ENCODE measurements around the gene PCED1B.
"Not testable (repeated sequence)": the region's sequence is repeated elsewhere in the genome, so short reads cannot be mapped to it uniquely, and the experiment has no call there.

Gene PCED1B

GRCh38 chr12:47249082-47249481, 169.7 kb downstream of the PCED1B start:
- no peak for DNase-seq

DNA sequence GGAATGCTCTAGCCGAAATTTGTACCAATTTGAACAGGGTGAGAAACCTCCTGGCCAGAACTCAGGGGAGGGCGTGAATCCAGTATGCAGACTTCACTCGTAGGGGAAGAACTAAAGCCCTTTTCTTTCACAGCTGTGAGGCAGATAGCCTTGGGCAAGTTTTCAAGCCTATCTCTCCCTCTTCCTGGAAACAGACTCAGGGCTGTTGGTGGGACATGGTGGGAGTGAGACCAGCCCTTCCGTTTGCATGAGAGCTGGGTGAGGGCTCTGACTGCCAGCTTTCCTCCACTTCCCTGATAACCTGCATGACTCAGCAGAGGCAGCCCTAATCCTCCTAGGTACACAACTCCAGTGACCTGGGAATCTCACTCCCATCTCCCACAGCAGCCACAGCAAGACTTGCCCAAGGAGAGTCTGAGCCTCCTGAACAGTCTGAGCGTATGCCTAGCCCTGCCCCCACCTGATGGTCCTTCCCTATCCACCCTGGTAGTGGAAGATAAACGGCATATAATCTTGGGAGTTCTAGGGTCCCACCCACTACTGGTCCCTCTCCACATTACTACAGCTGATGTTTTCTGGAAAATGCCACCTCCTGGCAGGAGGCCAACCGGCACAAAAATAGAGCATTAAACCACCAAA, 170.4 kb downstream of the PCED1B start:
- no peak for DNase-seq

DNA sequence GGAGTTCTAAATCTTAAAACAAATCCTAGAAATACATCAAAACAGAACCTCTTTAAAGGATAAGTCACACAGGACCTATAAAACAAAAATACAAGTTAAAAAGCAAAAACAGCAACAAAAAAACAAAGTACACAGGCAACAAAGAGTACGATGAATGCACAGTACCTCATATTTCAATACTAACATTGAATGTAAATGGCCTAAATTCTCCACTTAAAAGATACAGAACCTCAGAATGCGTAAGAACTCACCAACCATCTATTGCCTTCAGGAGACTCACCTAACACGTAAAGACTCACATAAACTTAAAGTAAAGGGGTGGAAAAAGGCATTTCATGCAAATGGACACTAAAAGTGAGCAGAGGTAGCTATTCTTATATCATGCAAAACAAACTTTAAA, 172.5 kb downstream of the PCED1B start:
- no peak for DNase-seq

DNA sequence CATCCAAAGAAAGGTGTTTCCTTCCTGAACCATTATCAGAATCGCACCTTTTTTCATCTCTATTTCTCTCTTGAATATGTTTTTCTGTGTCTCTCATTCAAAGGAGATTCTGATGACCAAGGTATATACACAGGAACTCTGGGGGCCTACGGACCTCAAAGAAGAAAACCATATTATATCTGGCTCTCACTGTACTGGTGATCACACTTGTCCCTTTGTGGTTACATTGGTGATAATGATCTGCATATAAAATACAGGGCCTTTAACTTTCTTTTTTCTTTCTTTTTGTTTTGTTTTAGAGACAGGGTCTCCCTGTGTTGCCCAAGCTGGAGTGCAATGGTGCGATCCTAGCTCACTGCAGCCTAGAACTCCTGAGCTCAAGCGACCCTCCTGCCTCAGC, 185.5 kb downstream of the PCED1B start:
- DNase-seq, result no peak

GRCh38 chr12:47265391-47265790, 186.0 kb downstream of the PCED1B start:
- no peak for DNase-seq

- no peak for DNase-seq
These were observed 188.2 kb downstream of the PCED1B start for GRCh38 chr12:47267571-47267970.

DNA sequence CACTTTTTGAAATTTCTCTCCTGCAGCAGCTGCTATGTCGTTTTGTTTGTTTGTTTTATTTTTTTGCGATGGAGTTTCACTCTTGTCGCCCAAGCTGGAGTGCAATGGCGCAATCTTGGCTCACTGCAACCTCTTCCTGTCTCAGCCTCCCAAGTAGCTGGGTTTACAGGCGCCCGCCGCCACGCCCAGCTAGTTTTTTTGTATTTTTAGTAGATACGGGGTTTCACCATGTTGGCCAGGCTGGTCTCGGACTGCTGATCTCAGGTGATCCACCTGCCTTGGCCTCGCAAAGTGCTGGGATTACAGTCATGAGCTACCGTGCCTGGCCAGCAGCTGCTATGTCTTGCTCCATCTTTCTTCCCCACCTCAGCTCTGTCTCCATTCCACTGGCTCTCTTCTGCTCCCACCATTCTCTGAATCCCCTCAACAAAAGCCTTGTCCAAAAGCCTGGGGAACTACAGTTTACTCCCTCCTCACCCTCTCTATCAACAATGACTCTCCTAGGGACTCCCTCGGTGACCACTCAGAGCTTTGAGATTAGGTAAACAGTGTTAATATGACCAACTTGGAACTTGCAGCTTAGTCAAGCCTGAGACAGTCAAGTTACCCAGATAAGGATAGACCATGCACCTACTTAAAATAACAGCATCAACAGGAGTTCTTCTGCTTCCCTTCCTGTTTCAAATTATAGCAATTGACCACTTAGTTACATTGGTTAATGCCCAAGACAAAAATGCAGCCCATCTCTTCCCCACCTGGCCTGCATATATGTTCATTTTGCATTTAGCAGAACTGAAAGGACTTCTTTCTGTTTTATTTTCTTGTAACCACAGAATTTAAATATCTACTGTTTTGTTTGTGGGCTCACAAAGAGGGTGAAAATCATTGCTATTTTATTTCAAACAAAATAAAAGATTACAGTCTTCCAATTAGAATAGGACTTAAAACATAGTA, 189.4 kb downstream of the PCED1B start:
- no peak for DNase-seq

- no peak for DNase-seq
These were observed 190.5 kb downstream of the PCED1B start for GRCh38 chr12:47269916-47270315.

DNA sequence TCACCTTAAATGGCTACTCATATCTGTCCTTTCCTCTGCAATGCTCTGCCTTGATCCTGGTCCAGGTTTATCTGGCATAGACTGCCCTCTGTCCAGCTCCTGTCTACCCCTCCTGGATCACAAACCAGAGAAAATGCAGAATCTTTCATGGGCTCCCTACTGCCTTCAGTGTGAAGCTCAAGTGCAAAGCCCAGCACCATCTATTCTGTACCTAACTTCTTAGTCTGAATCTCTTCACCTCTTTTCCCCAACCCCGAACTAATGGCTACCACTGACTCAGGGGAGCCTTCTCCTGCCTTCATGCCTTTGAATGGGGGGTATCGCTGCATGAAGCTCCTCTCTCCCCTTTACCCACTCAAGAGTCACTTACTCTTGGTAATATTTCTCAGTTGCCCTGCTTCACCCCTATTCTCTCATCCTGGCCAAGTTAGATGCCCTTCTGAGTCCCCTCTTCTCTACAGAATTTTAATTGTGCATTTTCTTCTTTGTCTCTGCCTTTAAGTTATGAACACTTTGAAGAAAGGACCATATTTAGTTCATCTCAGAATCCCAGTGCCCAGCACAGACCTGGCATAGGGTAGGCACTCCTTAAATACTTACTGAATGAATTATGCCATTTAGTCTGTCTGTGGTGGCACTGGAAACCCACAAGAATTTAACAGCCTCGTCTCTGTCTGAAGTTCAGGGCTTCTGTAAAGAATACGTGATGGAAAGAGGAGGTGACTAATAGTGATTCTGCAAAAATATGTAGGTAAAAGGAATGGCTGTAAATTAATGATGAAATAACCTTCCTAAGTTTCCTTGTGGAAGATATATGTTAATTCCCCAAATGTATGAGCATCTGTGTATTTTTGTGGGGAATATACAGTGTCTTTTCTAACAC, 191.6 kb downstream of the PCED1B start:
- no peak for DNase-seq

GRCh38 chr12:47271800-47272239, 192.4 kb downstream of the PCED1B start:
- peak; percentile 47 for DNase-seq

DNA sequence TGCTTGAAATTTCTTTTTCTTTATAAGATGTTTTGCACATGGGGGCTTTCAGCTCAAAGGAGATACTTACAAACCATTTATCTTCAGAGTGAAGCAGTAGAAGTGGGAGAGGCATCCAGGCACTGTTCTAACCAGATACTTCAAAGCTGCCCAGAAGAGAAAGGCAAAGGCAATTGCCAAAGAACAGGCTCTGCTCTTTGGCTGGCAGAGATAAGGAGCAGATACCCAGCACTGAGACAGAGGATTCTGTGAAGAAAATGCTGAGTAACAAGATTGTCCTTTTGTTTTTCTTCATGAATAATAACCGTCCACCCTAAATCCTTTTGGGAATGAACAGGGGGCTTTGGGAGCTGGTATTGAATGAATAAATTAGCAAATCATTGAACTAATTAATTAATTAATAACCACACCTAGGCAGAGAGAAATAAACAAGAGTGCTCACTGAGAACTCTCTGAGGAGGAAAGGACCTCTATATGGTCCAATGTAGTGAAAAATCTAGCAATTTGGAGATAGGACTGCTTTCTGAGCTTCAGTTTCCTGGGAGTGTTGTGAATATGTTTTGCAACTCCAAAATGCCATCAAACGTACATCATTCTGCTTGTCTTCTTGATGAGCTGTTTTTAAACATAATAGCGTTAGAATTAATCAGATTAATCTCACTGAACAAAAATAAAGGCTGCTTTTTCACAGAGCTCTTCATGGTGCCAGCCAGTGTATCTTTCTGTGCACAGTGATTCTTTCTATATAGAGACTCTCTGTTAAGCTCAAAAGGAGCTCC, 193.2 kb downstream of the PCED1B start:
- DNase-seq, result no peak

GRCh38 chr12:47273191-47273626, 193.8 kb downstream of the PCED1B start:
- DNase-seq, result no peak

DNA sequence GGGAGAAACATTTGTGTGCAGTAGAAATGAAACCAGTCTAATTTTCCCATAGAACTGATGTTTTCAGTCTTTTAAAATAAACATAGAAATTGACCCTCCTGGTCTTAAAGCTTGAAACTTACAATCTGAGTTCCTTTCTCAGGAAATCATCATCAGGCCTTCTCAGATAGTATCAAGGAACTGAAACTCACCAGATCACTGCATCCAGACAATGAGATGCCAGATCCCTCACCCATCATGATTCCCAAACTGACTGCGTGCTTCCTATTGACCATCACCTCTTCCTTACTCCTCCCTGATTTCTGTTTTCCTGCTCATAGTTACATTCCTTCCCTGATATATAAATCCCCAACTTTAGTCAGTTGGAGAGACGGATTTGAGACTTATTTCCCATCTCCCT, 195.3 kb downstream of the PCED1B start:
- no peak for DNase-seq

- no peak for DNase-seq
These were observed 196.8 kb downstream of the PCED1B start for GRCh38 chr12:47276253-47276620.

DNA sequence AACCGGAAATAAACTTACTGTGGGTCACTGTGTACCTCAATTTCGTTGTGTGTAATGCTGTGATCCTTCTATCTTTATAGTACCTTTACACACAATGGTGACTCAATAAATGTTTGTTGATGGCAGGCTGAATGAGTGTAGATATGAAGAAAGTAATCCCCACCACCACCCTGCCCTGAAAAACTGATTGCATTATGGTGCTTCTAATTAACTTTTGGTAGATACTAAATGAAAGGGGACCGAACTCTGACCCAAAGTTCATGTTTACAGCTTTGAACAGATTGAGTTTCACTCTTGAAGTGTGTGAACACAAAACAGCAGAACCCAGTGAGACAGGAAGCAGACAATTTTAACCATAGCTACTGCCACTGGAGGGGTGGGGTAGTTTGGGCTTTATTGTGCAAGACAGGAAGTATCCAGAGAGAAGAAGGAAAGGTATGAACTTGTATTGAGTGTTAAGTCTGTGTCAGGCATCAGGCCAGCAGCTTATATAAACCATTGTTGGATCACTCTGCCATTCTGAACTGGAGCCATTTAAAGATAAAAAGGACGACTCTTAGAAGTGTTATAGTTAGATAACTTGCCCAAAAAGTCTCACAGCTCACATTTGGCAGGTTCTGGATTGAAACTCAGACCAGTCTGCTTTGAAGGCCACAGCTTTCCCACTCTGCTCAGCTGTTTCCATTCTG, 197.3 kb downstream of the PCED1B start:
- DNase-seq, result no peak

DNA sequence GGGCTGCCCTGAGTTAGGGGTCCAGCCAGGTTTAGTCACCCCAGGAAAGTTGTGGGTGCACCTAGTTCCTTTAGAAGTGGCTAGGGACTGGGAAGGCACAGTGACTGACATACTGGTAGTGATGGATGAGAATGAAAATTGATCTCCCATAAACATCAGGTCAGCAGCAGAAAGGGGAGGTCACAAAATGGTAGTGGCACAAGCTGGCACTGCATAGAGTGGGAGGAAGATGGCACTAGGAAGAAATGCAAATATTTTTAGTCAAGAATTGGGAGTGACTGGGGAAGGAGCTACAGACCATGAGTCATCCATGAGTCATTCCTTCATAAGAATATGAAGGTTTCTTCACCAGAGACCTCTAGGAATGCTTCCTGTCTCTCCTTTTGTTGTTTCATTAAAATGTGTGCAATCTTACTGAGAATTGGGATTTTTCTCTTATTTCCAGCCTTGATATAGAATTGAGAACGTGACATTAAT, 198.6 kb downstream of the PCED1B start:
- DNase-seq, result no peak

- DNase-seq, result not testable (repeated sequence)
These were observed 200.3 kb downstream of the PCED1B start for GRCh38 chr12:47279758-47280157.

DNA sequence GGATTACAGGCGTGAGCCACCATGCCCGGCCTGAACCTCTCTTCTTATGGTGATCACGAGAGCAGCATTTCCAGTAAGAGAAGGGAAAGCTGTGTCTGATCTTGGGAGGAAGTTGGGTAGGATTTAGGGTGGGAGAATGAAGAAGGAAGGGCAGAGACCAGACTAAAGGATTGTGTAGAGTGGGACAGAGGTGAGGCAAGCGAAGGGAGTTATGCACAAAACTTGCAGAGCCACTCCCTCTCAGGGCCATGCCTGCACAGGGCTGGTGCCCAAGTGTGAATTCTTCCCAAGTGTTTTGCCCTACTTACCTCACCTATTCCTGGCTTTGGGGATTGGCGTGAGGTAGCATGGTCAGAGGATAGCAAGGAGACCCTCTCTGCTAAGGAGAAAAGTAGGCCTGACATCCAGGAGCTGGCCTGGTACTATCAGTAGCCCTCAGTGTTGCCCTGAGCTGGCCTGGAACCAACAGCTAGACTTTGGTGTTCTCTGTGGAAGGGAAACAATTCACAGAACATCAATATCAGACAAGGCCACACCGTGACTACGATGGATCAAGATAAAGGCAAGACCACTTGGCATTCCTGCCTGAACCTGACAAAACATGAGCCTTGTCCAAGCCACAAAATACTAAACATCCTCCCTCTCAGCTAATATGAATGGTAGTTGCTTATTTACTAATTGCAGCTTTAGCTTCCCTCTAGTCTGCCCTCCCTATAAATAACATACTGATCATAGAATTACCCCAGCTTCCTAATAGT, 201.3 kb downstream of the PCED1B start:
- no peak for DNase-seq

GRCh38 chr12:47281667-47282171, 202.3 kb downstream of the PCED1B start:
- no peak for DNase-seq

DNA sequence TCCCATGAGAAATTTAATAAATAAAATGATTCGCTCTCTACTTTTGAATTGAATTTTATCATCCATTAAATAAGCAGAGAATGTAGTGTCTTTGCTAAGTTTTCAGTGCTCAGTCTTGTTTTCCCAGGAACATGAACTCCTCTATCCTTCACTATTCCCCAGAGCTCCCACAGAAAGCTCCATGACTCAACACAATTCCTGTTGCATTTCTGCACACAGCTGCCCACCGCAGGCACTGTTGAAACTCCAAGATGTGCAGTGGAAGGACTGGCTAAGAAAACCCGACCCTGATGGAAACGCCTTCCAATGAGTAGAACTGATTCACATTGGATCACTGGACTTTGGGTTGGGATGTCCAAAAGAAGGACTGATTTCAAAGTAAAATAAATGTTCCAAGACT, 202.8 kb downstream of the PCED1B start:
- no peak for DNase-seq
